LNCaP clone FGC (cell line): ENCODE results near the gene CDX1.

Source experiments
- DNase-seq: peaks from one replicate; pipeline ENCODE4 v3.0.0-alpha.2; 2011; ENCODE audit warnings: low read depth
- H3K4me3 ChIP-seq: 2 replicates; pipeline ENCODE4 v1.5.1; 2011; ENCODE audit warnings: mild to moderate bottlenecking, low read depth, low read length, control low read depth
- CTCF ChIP-seq: IDR thresholded peaks from 2 replicates; pipeline ENCODE4 v1.5.1; 2012; ENCODE audit warnings: mild to moderate bottlenecking; ENCODE audit not compliant: control insufficient read depth, insufficient read depth; ENCODE audit errors: extremely low read depth

Gene CDX1

GRCh38 chr5:150204590-150204960, 38.0 kb downstream of the CDX1 start:
- no peak for TF ChIP-seq CTCF
- no peak for DNase-seq
- H3K4me3 ChIP-seq: no peak overlapping the region

- TF ChIP-seq CTCF: no peak
- no peak overlapping the region for H3K4me3 ChIP-seq
Measured at GRCh38 chr5:150206098-150206778, 39.7 kb downstream of the CDX1 start.

GRCh38 chr5:150206779-150207115, 40.2 kb downstream of the CDX1 start:
- no peak overlapping the region for H3K4me3 ChIP-seq
- no peak for DNase-seq
- TF ChIP-seq CTCF: no peak

More at GRCh38 chr5:150206098-150206778, 39.7 kb downstream of the CDX1 start:
- no peak for DNase-seq

DNA sequence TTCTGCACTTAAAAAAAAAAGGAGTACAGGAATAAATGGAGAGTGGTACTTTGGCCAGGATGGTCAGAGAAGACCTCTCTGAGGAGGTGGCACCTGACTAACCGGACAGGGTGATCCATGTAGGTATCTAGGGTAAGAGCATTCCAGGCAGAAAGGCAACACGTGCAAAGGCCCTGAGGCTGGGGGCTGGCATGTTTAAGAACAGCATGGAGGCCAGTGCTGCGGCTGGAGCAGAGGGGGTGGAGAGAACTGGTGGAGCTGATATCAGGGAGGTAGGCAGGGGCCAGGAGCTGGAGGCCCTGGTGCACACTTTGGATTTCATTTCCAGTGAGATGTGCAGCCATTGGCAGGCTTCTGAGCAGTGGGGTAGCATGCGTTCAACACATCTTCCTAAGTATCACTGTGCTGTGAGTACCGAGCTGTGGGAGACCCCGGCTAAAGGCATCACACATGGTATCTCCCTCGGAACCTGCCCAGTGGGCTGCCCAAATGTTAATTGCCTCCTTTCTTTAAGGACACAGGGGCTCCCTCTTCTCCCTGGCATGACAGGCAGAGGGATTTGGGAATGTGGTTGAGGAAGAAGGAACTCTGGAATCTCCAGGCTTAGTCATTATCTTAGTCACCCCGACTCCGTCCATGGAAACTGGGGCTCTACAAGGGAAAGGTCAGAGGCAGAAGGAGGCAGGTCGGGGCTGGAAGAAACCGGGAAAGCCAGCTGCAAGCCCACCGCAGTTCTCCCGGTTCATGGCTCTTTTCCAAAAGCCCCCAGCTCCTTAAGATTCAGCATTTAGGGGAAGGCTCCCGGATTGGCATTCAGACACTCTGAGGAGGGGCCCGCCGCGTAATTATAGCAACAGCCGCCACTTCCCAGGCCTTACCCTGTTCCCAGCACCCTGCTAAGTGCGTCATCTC, 41.9 kb downstream of the CDX1 start:
- no peak overlapping the region for H3K4me3 ChIP-seq
- no peak for DNase-seq
- TF ChIP-seq CTCF: no peak

DNA sequence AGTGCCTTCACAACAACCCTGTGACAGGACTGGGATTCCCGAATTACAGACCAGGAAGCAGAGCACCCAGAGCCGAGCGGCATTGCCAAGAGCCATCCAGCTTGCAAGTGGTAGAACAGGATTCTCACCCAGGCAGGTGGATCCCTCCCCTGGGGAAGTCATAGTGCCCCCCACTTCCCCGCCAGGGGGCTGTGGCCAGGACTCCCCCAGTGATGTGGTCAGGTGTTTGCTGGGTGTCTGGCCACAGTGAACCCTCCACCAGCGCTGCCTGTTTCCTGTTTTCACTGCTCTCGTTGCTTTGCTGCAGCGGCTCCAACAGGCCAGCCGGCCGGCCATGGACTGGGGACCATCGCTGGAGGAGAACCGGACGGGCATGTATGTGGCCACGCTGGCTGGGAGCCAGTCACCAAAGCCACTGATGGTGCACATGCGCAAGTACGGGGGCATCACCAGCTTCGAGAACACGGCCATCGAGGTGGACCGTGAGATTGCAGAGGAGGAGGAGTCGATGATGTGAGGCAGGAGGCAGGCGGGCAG, 42.6 kb downstream of the CDX1 start:
- TF ChIP-seq CTCF: no peak
- no peak overlapping the region for H3K4me3 ChIP-seq
- DNase-seq: peak; percentile 49

DNA sequence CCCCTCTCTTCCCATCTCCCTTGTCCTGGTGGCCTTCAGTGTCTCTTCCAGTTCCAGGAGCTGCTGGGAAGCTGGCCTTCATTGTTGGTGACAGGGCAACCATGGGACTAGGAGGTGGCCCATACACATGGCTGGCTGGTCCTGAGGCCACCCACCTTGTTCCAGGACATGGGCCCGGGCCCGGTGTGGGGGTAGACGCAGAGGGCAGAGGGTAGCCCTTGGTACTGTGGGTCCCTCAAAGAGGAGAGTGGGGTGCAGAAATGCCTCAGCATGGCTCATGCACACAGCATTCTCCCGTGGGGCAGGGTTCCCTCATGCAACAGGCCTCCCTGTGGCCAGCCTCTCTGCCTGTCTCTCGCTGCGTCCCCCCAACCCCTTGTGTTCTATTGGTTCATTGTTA, 44.1 kb downstream of the CDX1 start:
- no peak overlapping the region for H3K4me3 ChIP-seq
- TF ChIP-seq CTCF: no peak
- DNase-seq: no peak
